ENCODE results near the gene CDK5. TPM values are rescaled to one million over a fixed set of nuclear protein-coding genes. Genes with fewer than 3 reads are reported as not detected.

The CDK5 gene
- total and polyA plus RNA-seq, 9 of the 15 experiments (the other 6 are each of a cell fraction or from before 2014, with no cell fraction given) = 3.2 to 38.0 (median 27.5) TPM

DNA sequence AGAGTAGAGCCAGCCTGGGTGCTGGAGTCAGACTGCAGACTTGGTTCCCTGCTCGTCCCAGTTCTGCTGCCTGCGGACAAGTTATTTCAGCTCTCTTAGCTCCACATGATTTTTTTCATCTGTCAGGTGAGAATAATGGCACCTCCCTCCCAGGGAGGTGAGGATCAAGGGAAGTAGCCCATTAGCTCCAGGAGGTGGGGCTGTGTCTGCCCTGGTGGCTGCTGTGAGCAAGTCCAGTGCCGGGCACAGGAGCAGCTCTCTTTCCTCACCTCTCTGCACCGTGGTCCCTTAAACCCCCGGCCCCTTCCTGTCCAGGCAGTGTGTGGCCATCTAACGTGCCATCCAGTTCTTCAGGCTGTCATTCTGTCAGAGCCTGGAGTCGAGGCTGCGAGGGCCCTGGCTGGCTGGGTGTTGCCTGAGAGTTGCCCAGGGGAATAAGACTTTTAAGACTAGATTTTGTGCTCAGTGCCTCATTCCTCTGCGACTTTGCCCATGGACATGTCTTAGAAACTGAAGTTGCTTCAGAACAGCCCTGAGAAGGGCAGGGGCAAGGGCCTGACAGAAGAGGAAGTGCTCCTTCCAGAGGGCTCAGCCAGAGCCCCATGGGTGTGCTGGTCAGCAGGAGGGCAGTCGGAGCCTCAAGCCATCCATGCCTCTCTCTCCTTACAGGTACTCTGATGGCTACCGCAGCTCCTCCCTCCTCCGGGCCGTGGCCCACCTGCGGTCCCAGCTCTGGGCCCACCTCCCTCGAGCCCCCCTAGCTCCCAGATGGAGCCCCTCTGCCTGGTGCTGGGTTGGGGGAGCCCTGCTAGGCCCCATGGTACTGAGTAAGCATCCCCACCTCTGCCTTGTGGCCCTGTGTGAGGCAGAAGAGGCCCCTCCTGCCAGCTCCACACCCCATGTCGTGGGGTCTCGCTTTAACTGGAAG, 24.5 kb downstream of the CDK5 start (continued):
- TF ChIP-seq MEIS2 (IDR thresholded peaks at IDR 0.05; ENCODE audit: partially characterized antibody) = no peak
- TF ChIP-seq MBD2 (IDR thresholded peaks at IDR 0.05; ENCODE audit: borderline replicate concordance, low read depth) = no peak
- TF ChIP-seq, protein P1, sequence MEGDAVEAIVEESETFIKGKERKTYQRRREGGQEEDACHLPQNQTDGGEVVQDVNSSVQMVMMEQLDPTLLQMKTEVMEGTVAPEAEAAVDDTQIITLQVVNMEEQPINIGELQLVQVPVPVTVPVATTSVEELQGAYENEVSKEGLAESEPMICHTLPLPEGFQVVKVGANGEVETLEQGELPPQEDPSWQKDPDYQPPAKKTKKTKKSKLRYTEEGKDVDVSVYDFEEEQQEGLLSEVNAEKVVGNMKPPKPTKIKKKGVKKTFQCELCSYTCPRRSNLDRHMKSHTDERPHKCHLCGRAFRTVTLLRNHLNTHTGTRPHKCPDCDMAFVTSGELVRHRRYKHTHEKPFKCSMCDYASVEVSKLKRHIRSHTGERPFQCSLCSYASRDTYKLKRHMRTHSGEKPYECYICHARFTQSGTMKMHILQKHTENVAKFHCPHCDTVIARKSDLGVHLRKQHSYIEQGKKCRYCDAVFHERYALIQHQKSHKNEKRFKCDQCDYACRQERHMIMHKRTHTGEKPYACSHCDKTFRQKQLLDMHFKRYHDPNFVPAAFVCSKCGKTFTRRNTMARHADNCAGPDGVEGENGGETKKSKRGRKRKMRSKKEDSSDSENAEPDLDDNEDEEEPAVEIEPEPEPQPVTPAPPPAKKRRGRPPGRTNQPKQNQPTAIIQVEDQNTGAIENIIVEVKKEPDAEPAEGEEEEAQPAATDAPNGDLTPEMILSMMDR (IDR thresholded peaks at IDR 0.05 in 2 of 3, conservative IDR thresholded peaks at IDR 0.05 in 1 of 3; ENCODE audit: insufficient read depth in 2 of 3, low read depth in 1 of 3, low read length in 3 of 3) = peak; percentile 52 to 75 (median 59)
- TF ChIP-seq TEAD2 (tag; IDR thresholded peaks at IDR 0.05) = no peak
- TF ChIP-seq SPI1 (IDR thresholded peaks at IDR 0.05; ENCODE audit: borderline replicate concordance, low read depth, low read length) = peak; percentile 81
- peak in 1 of 2 experiments; percentile 29; a peak in 1 of 4 replicates for TF ChIP-seq RAD21 (CRISPR knock-in tag; conservative IDR thresholded peaks at IDR 0.05 in 1 of 2, IDR thresholded peaks at IDR 0.05 in 1 of 2)
- no peak for TF ChIP-seq ATF1 (CRISPR knock-in tag; IDR thresholded peaks at IDR 0.05)
- no peak for TF ChIP-seq ATF1 (tag; IDR thresholded peaks at IDR 0.05)
- TF ChIP-seq, protein P2, sequence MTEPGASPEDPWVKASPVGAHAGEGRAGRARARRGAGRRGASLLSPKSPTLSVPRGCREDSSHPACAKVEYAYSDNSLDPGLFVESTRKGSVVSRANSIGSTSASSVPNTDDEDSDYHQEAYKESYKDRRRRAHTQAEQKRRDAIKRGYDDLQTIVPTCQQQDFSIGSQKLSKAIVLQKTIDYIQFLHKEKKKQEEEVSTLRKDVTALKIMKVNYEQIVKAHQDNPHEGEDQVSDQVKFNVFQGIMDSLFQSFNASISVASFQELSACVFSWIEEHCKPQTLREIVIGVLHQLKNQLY (CRISPR knock-in tag; conservative IDR thresholded peaks at IDR 0.05) = no peak
- TF ChIP-seq EZH2 (IDR thresholded peaks at IDR 0.05; ENCODE audit: borderline replicate concordance, low read depth, low read length) = no peak
- TF ChIP-seq, protein P3, sequence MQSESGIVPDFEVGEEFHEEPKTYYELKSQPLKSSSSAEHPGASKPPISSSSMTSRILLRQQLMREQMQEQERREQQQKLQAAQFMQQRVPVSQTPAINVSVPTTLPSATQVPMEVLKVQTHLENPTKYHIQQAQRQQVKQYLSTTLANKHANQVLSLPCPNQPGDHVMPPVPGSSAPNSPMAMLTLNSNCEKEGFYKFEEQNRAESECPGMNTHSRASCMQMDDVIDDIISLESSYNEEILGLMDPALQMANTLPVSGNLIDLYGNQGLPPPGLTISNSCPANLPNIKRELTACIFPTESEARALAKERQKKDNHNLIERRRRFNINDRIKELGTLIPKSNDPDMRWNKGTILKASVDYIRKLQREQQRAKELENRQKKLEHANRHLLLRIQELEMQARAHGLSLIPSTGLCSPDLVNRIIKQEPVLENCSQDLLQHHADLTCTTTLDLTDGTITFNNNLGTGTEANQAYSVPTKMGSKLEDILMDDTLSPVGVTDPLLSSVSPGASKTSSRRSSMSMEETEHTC (IDR thresholded peaks at IDR 0.05) = no peak
- TF ChIP-seq, protein P4, sequence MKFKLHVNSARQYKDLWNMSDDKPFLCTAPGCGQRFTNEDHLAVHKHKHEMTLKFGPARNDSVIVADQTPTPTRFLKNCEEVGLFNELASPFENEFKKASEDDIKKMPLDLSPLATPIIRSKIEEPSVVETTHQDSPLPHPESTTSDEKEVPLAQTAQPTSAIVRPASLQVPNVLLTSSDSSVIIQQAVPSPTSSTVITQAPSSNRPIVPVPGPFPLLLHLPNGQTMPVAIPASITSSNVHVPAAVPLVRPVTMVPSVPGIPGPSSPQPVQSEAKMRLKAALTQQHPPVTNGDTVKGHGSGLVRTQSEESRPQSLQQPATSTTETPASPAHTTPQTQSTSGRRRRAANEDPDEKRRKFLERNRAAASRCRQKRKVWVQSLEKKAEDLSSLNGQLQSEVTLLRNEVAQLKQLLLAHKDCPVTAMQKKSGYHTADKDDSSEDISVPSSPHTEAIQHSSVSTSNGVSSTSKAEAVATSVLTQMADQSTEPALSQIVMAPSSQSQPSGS (CRISPR knock-in tag; IDR thresholded peaks at IDR 0.05) = no peak
- peak; percentile 25; the same call in 1 of the 2 replicates for TF ChIP-seq CBFB (CRISPR knock-in tag; IDR thresholded peaks at IDR 0.05)

Data from K562 (cell line).